ENCODE data around the gene RASEF.

Gene RASEF

GRCh38 chr9:82930116-82930515, 132.8 kb downstream of the RASEF start:
- Histone ChIP-seq H4K20me1 (ENCODE audit: insufficient read depth) (no peaks in the 10 kb centered on the region), H3K27me3 (ENCODE audit: insufficient read depth, low read depth) (no peaks in the 10 kb centered on the region), H3K4me1 (ENCODE audit: low read depth, poor library complexity, severe bottlenecking) (peaks cover 5% of the 10 kb centered on the region), H3K27ac (no peak overlapping the region), H3K9ac (no peak overlapping the region), H2AFZ (ENCODE audit: low read depth) (no peak overlapping the region), H3K79me2 (ENCODE audit: insufficient read depth, low read depth) (no peaks in the 10 kb centered on the region), H3K36me3 (ENCODE audit: insufficient read depth) (no peaks in the 10 kb centered on the region), H3K4me2 (no peak overlapping the region), H3K4me3 (IDR thresholded peaks at IDR 0.05; ENCODE audit: insufficient read depth, low read depth, low read length) (no peak overlapping the region)
- no peak for TF ChIP-seq CTCF (conservative IDR thresholded peaks at IDR 0.05; ENCODE audit: low read depth, low read length)
